Ishikawa (cell line): Measurements from ENCODE around the gene DHX40.

Source experiments
- CEBPB ChIP-seq: IDR thresholded peaks from 2 replicates; pipeline ENCODE4 v1.6.1; 2012
- CREB1 ChIP-seq: IDR thresholded peaks from 2 replicates; pipeline ENCODE4 v1.6.1; 2012; ENCODE audit warnings: low read depth
- EGR1 ChIP-seq: IDR thresholded peaks from 2 replicates; pipeline ENCODE4 v1.6.1; 2012
- EP300 ChIP-seq: IDR thresholded peaks from 2 replicates; pipeline ENCODE4 v1.6.1; 2012; ENCODE audit warnings: borderline replicate concordance
- FOXM1 ChIP-seq: IDR thresholded peaks from 2 replicates; pipeline ENCODE4 v1.6.1; 2012; ENCODE audit warnings: low read depth, borderline replicate concordance
- NFIC ChIP-seq: IDR thresholded peaks from 2 replicates; pipeline ENCODE4 v1.6.1; 2012
- RAD21 ChIP-seq: IDR thresholded peaks from 2 replicates; pipeline ENCODE4 v1.6.1; 2012; ENCODE audit warnings: low read depth
- TAF1 ChIP-seq: IDR thresholded peaks from 2 replicates; pipeline ENCODE4 v1.6.1; 2012; ENCODE audit warnings: low read depth, mild to moderate bottlenecking
- TCF12 ChIP-seq: IDR thresholded peaks from 2 replicates; pipeline ENCODE4 v1.6.1; 2012; ENCODE audit warnings: low read depth
- TEAD4 ChIP-seq: IDR thresholded peaks from 2 replicates; pipeline ENCODE4 v1.6.1; 2012
- YY1 ChIP-seq: IDR thresholded peaks from 2 replicates; pipeline ENCODE4 v1.6.1; 2012; ENCODE audit warnings: low read depth
- ZBTB7A ChIP-seq: IDR thresholded peaks from 2 replicates; pipeline ENCODE4 v1.6.1; 2012; ENCODE audit warnings: low read depth
- TF ChIP-seq, protein P1 (sequence below): IDR thresholded peaks from 2 replicates; pipeline ENCODE4 v1.6.1; 2012
- TF ChIP-seq, protein P2 (sequence below): IDR thresholded peaks from 2 replicates; pipeline ENCODE4 v1.6.1; 2012
- TF ChIP-seq, protein P3 (sequence below): IDR thresholded peaks from 2 replicates; pipeline ENCODE4 v1.6.1; 2012; ENCODE audit warnings: low read depth, mild to moderate bottlenecking

The DHX40 gene

DNA sequence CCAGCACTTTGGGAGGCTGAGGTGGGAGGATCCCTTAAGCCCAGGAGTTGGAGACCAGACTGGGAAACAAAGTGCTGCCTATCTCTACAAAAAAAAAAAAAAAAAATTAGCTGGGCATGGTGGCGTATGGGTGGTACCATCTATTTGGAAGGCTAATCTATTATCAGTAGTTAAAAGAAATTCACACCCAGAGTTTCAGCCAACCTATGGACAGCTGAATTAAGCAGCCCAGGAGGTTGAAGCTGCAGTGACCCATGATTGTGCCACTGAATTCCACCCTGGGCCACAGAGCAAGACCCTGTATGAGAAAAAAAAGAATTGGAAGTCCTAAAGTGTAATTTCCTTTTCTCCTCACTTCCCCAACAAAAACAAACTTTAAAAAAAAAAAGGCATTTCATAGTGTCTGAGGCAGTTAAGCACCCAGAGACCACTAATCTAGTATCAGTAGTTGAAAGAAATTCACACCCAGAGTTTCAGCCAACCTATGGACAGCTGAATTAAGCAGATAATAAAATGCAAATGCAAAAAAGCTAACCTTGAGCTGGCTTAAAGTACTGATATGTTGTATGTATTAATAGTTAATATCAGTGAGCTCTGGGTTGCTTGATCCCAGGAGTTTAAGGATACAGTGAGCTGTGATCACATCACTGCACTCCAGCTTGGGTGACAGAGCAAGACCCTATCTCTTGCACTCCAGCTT, 72.4 kb downstream of the DHX40 start:
- TF ChIP-seq YY1 (no peak), TAF1 (no peak), NFIC (no peak)

DNA sequence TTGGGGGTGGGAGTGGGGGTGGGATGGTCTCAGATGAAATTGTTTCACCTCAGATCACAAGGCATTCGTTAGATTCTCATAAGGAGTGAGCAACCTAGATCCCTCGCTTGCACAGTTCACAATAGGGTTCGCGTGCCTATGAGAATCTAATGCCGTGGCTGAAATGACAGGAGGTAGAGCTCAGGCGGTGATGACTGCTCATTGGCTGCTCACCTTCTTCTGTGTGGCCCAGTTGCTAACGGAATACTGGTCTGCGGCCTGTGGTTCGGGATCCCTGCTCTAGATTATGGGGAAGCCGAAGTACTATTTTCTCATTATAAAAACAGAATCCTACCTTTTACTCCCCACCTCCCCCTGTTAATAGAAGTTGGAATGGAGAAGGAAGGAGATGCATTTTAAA, 73.1 kb downstream of the DHX40 start:
- TF ChIP-seq NFIC (no peak), EP300 (no peak), RAD21 (no peak), TCF12 (no peak), TAF1 (no peak), ZBTB7A (no peak), FOXM1 (no peak), CEBPB (no peak), TEAD4 (no peak), EGR1 (no peak), YY1 (no peak), CREB1 (no peak)
- TF ChIP-seq, protein P1, sequence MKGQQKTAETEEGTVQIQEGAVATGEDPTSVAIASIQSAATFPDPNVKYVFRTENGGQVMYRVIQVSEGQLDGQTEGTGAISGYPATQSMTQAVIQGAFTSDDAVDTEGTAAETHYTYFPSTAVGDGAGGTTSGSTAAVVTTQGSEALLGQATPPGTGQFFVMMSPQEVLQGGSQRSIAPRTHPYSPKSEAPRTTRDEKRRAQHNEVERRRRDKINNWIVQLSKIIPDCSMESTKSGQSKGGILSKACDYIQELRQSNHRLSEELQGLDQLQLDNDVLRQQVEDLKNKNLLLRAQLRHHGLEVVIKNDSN, result no peak
- TF ChIP-seq, protein P2, sequence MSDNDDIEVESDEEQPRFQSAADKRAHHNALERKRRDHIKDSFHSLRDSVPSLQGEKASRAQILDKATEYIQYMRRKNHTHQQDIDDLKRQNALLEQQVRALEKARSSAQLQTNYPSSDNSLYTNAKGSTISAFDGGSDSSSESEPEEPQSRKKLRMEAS, result no peak
- TF ChIP-seq, protein P3, sequence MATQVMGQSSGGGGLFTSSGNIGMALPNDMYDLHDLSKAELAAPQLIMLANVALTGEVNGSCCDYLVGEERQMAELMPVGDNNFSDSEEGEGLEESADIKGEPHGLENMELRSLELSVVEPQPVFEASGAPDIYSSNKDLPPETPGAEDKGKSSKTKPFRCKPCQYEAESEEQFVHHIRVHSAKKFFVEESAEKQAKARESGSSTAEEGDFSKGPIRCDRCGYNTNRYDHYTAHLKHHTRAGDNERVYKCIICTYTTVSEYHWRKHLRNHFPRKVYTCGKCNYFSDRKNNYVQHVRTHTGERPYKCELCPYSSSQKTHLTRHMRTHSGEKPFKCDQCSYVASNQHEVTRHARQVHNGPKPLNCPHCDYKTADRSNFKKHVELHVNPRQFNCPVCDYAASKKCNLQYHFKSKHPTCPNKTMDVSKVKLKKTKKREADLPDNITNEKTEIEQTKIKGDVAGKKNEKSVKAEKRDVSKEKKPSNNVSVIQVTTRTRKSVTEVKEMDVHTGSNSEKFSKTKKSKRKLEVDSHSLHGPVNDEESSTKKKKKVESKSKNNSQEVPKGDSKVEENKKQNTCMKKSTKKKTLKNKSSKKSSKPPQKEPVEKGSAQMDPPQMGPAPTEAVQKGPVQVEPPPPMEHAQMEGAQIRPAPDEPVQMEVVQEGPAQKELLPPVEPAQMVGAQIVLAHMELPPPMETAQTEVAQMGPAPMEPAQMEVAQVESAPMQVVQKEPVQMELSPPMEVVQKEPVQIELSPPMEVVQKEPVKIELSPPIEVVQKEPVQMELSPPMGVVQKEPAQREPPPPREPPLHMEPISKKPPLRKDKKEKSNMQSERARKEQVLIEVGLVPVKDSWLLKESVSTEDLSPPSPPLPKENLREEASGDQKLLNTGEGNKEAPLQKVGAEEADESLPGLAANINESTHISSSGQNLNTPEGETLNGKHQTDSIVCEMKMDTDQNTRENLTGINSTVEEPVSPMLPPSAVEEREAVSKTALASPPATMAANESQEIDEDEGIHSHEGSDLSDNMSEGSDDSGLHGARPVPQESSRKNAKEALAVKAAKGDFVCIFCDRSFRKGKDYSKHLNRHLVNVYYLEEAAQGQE, result no peak

DNA sequence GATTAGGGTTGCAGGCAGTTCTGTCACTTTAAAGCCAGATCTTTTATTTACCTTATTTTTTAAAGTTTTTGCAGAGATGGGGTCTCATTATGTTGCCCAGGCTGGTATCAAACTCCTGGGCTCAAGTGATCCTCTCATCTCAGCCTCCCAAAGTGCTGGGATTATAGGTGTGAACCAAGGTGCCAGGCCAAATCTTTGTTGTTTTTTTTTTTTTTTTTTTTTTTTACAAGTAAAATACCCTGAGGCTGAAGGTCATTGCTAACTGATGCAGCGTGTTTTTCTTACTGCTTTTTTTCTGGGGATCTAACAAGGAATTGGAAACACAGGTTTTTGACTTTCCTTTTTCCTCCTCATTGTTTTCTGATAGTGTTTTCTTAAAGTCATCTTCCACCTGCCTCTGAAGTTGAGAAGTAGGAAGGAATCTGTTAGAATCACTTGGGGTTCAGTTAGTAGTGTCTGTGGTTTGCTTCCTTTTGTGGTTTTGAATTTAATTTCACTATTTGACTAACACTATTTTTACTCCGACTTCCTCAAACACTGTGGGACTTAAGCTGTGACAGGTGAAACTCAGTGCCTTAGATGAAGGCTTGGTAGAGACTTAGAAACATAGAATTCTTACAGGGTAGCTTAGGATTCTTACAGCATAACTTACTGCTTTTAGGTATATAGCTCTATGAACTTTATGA, 76.5 kb downstream of the DHX40 start:
- TF ChIP-seq YY1, result no peak
- TF ChIP-seq, protein P1, result no peak
- no peak for TF ChIP-seq EP300
- no peak for TF ChIP-seq NFIC
- no peak for TF ChIP-seq RAD21
- no peak for TF ChIP-seq TCF12
- TF ChIP-seq TAF1, result no peak
- no peak for TF ChIP-seq EGR1
- TF ChIP-seq TEAD4, result no peak
- TF ChIP-seq, protein P3, result no peak
- TF ChIP-seq CEBPB, result no peak
- TF ChIP-seq FOXM1, result no peak
- TF ChIP-seq, protein P2, result no peak
- TF ChIP-seq CREB1, result no peak
- no peak for TF ChIP-seq ZBTB7A

DNA sequence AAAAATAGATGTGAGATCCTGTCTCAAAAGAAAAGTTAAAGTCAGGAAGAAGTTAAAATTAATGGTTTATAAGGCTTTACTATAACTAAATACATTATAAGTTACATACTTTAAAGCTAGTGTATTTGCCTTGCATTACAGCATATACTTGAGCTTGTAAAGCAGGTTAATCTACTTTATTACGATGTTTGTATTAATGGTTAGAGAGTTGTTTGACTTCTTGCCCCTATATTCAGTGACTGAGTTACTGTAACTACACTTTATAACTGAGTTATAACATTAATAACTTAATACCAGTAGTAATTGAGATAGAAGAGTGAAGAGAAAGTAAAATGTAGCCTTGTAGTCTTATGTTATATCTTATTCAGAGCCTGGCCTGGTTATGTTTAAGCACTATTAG, 77.2 kb downstream of the DHX40 start:
- TF ChIP-seq, protein P2, result no peak
- TF ChIP-seq EGR1 (no peak), TEAD4 (no peak), YY1 (no peak), FOXM1 (no peak)

DNA sequence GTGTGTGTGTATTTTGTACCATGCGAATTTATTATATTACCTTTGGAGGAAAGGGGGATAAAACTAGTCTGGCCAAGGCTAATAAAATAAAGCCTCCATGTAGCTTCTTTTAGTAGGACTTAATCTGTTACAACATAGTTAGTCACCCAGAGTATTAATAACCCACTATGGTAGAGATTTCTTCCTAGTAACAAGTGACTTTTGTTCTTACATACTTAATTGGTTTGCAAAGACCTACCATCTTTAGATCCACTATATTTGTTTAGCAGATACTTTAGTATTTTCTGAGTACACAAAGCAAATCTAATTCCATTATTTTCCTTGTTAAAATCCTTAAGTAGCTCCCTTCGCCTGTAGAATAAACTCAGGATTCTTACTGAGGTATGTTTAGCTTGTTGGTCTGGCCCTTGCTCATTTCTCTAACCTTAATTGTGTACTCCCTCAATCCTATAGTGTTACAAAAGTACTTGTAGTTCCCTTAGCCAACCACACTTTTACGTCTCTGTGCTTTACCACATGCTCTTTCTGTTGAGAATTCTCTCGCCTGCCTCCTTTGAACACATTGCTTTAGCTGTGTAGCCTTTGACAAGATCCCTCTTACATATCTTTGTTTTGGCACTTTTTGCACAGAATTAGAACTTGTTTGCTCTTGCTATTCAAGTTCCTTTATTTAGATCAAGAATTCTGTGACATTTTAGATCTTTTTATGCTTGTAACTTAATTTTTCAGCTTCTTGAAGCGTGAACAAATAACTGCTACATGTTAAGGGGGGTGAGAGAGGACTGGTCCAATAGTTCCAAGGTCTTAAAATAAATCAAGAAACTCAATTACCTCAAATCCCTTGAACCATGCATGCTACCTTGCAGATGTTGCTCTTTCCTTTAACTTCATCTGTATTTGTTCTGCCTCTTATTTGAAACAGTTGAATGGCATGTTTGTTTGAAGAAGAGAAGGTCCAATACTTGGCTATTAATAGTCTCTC, 78.0 kb downstream of the DHX40 start:
- TF ChIP-seq EP300, result no peak
- TF ChIP-seq, protein P3, result no peak
- TF ChIP-seq EGR1, result no peak
- TF ChIP-seq TAF1, result no peak
- no peak for TF ChIP-seq NFIC
- TF ChIP-seq, protein P2, result no peak
- TF ChIP-seq ZBTB7A, result no peak
- TF ChIP-seq TEAD4, result no peak
- TF ChIP-seq TCF12, result no peak
- no peak for TF ChIP-seq CEBPB
- no peak for TF ChIP-seq CREB1
- no peak for TF ChIP-seq RAD21
- no peak for TF ChIP-seq FOXM1
